SU-DHL-6 (cell line): Measurements from ENCODE around the gene MTX1.

ENCODE experiments used
- CTCF ChIP-seq: fragments of 200-600 bp; sonication (generic); IDR thresholded peaks from one replicate; pipeline ENCODE4 v1.5.1; 2017; ENCODE audit warnings: antibody characterized with exemption, mild to moderate bottlenecking, low read length, moderate library complexity; ENCODE audit not compliant: insufficient read depth, poor library complexity, severe bottlenecking
- EZH2phosphoT487 ChIP-seq: fragments of 200-600 bp; sonication (generic), shearing (Covaris generic); conservative IDR thresholded peaks from 2 replicates; pipeline ENCODE4 v1.6.1; 2018; ENCODE audit warnings: mild to moderate bottlenecking, antibody characterized with exemption, low read length, moderate library complexity, mixed read lengths

- TF ChIP-seq EZH2phosphoT487, result no peak
- TF ChIP-seq CTCF, result no peak
These were observed 39.9 kb upstream of the MTX1 start for GRCh38 chr1:155168456-155169210.
